NOMO-1 treated with dmso at 0.1 percent for 144 hours (cell line): ENCODE results near the gene PYGO2.

Experiments used
- DNase-seq: peaks from one replicate; lab custom pipeline; 2025; ENCODE audit not compliant: unreplicated experiment; lab: John Stamatoyannopoulos, UW

PYGO2 gene

GRCh38 chr1:154961207-154962155 is at the start of gene PYGO2:
Gene PYGO2, minus strand, starts transcription at chr1:154961782. Its CDS starts 206 bp downstream, at chr1:154961576.
- peak; percentile 73 for DNase-seq

- no peak for DNase-seq
These were observed 49.4 kb upstream of the PYGO2 start for GRCh38 chr1:155011004-155011416.

GRCh38 chr1:155010211-155010918 is 48.8 kb upstream of the PYGO2 start:
- no peak for DNase-seq

GRCh38 chr1:155009742-155010141 is 48.2 kb upstream of the PYGO2 start:
- no peak for DNase-seq

- DNase-seq: no peak
These were observed 47.7 kb upstream of the PYGO2 start for GRCh38 chr1:155009221-155009711.

GRCh38 chr1:155008015-155008941 is 46.7 kb upstream of the PYGO2 start:
- DNase-seq: peak; percentile 54

GRCh38 chr1:155007251-155007828 is 45.8 kb upstream of the PYGO2 start:
- DNase-seq: no peak

GRCh38 chr1:155006601-155007101 is 45.1 kb upstream of the PYGO2 start:
- peak; percentile 34 for DNase-seq

- DNase-seq: no peak
These were observed 43.8 kb upstream of the PYGO2 start for GRCh38 chr1:155005076-155006011.

- no peak for DNase-seq
These were observed 42.9 kb upstream of the PYGO2 start for GRCh38 chr1:155004352-155005075.

GRCh38 chr1:155003766-155004351 is 42.3 kb upstream of the PYGO2 start:
- DNase-seq: no peak

- DNase-seq: no peak
These were observed 41.7 kb upstream of the PYGO2 start for GRCh38 chr1:155003227-155003765.

- DNase-seq: no peak
These were observed 41.1 kb upstream of the PYGO2 start, which contains the start of gene ZBTB7B for GRCh38 chr1:155002464-155003226. Gene ZBTB7B, plus strand, starts transcription at chr1:155002802. Its CDS starts 11,859 bp downstream, at chr1:155014661.

GRCh38 chr1:155001675-155002463 is 40.3 kb upstream of the PYGO2 start:
- peak; percentile 99 for DNase-seq

GRCh38 chr1:155001425-155001674 is 39.8 kb upstream of the PYGO2 start:
- peak; percentile 64 for DNase-seq

GRCh38 chr1:155000726-155001424 is 39.3 kb upstream of the PYGO2 start:
- DNase-seq: peak; percentile 81
